ENCODE results near the gene RPL12. TPM values are rescaled to one million over a fixed set of nuclear protein-coding genes. Genes with fewer than 3 reads are reported as not detected.

RPL12 gene
- polyA plus RNA-seq, 1 donor from 2014 or later, result 2,090 TPM

GRCh38 chr9:127437497-127438264 lies 13.5 kb downstream of the RPL12 start:
- no peaks in the 10 kb centered on the region for H3K27me3 Mint-ChIP-seq
- no peak overlapping the region for H3K4me3 Mint-ChIP-seq
- H3K9me3 Mint-ChIP-seq, result no peaks in the 10 kb centered on the region
- no peaks in the 10 kb centered on the region for H3K4me1 Mint-ChIP-seq
- H3K36me3 Mint-ChIP-seq, result peaks cover 16% of the 10 kb centered on the region
- H3K27ac Mint-ChIP-seq, result peak overlapping the region in 1 of 3 donors; percentile 16

GRCh38 chr9:127430415-127430814 lies 20.8 kb downstream of the RPL12 start:
- no peak overlapping the region for H3K27ac Mint-ChIP-seq
- no peaks in the 10 kb centered on the region for H3K9me3 Mint-ChIP-seq
- H3K27me3 Mint-ChIP-seq, result no peaks in the 10 kb centered on the region
- H3K4me3 Mint-ChIP-seq, result peak overlapping the region in 1 of 4 donors; percentile 5
- H3K4me1 Mint-ChIP-seq, result peaks cover 6 to 11% (median 10%) of the 10 kb centered on the region in 3 donors
- peaks cover 5% of the 10 kb centered on the region for H3K36me3 Mint-ChIP-seq

DNA sequence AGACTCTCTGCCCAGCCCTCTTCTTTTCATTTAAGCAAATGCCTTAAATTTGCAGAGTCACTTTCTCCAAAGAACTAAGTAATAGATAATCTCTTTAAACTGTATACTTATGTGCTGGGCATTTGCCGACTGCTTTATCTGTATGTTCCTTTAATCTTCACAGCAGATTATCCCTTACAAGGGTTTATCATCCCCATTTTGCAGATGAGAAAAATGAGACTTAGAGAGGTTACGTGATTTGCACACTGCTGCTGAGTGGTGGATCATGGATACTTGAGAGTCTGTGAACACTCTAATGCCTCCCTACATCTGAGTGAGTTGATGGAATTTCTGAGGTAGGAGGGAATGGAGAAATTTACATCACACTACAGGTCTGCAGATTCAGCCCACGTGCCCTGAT lies 22.9 kb downstream of the RPL12 start:
- peaks cover 21 to 28% (median 25%) of the 10 kb centered on the region in 3 donors for H3K4me1 Mint-ChIP-seq

DNA sequence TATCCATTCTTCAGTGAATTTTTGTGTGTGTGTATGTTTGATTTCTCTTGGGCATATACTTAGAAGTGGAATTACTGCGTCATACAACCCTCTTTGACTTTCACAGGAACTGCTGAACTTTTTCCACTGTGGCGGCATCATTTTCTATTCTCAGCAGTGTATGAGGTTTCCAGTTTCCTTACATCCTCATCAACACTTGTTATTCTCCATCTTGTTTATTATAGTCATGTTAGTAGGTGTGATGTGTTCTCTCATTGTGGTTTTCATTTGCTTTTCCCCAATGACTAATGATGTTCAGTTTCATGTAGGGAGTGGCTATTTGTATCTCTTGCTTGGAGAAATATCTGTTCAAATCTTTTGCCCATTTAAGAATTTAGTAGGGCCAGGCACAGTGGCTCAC lies 24.4 kb downstream of the RPL12 start:
- Mint-ChIP-seq H3K36me3 (peaks cover 5% of the 10 kb centered on the region), H3K4me1 (peaks cover 24 to 35% (median 34%) of the 10 kb centered on the region in 3 donors), H3K27ac (no peak overlapping the region), H3K9me3 (peaks cover 0 to 2% (median 0%) of the 10 kb centered on the region in 3 donors), H3K4me3 (peak overlapping the region in 1 of 4 donors; percentile 99), H3K27me3 (no peaks in the 10 kb centered on the region)

More for the DNA sequence above, 22.9 kb downstream of the RPL12 start:
- H3K27ac Mint-ChIP-seq, result no peak overlapping the region
- no peaks in the 10 kb centered on the region for H3K27me3 Mint-ChIP-seq
- H3K4me3 Mint-ChIP-seq, result peak overlapping the region in 1 of 4 donors; percentile 61
- peaks cover 5% of the 10 kb centered on the region for H3K36me3 Mint-ChIP-seq
- peaks cover 0 to 2% (median 0%) of the 10 kb centered on the region in 3 donors for H3K9me3 Mint-ChIP-seq

GRCh38 chr9:127424676-127424999 lies 26.6 kb downstream of the RPL12 start:
- peak overlapping the region; percentile 98 to 100 (median 99) for H3K4me3 Mint-ChIP-seq
- H3K27ac Mint-ChIP-seq, result peak overlapping the region; percentile 92 to 99 (median 98)
- no peaks in the 10 kb centered on the region for H3K27me3 Mint-ChIP-seq
- no peaks in the 10 kb centered on the region for H3K36me3 Mint-ChIP-seq
- H3K4me1 Mint-ChIP-seq, result peaks cover 22 to 35% (median 33%) of the 10 kb centered on the region in 3 donors
- peaks cover 0 to 2% (median 0%) of the 10 kb centered on the region in 3 donors for H3K9me3 Mint-ChIP-seq

- H3K27me3 Mint-ChIP-seq, result no peaks in the 10 kb centered on the region
- peaks cover 0 to 2% (median 0%) of the 10 kb centered on the region in 3 donors for H3K9me3 Mint-ChIP-seq
- H3K4me3 Mint-ChIP-seq, result peak within 1 kb of the TSS; percentile 98 to 100 (median 99)
- H3K36me3 Mint-ChIP-seq, result no peaks in the 10 kb centered on the region
- H3K4me1 Mint-ChIP-seq, result peaks cover 22 to 35% (median 33%) of the 10 kb centered on the region in 3 donors
- H3K27ac Mint-ChIP-seq, result peak within 1 kb of the TSS; percentile 92 to 99 (median 98)
Observed at GRCh38 chr9:127423934-127424675, 27.1 kb downstream of the RPL12 start, which contains the start of gene ZNF79. ZNF79 (plus strand) TSS chr9:127424382; CDS start chr9:127424788, 406 bp downstream.

DNA sequence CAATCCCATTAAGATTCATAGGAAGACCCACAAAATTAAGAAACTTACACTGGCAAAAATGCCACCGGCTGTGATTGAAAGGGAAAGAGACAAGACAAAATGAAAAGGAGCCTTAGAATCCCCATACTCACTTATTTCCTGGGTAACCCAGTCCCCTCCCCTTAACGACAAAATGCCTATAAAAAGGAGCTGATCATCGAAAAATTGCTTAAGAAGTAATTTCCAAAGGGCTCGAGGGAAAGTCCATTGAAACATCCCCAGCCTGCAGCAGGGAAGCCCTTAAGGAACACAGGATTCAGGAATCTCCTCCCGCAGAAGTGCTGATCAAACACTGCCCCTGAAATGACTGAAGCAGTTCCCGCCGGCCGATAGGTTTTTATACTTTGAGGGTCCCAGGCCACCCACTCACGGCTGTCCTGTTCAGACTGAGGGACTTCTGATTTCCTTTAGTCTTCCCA lies 27.7 kb downstream of the RPL12 start:
- Mint-ChIP-seq H3K4me3 (peak overlapping the region; percentile 98 to 100 (median 99)), H3K27me3 (no peaks in the 10 kb centered on the region), H3K9me3 (peaks cover 0 to 2% (median 0%) of the 10 kb centered on the region in 3 donors), H3K27ac (peak overlapping the region; percentile 92 to 99 (median 98)), H3K36me3 (no peaks in the 10 kb centered on the region), H3K4me1 (peaks cover 24 to 35% (median 33%) of the 10 kb centered on the region in 3 donors)

- H3K9me3 Mint-ChIP-seq, result peaks cover 0 to 2% (median 0%) of the 10 kb centered on the region in 3 donors
- no peaks in the 10 kb centered on the region for H3K36me3 Mint-ChIP-seq
- peak overlapping the region in 3 of 4 donors; percentile 98 to 100 (median 99) for H3K4me3 Mint-ChIP-seq
- H3K27me3 Mint-ChIP-seq, result no peaks in the 10 kb centered on the region
- H3K4me1 Mint-ChIP-seq, result peaks cover 24 to 35% (median 34%) of the 10 kb centered on the region in 3 donors
- H3K27ac Mint-ChIP-seq, result peak overlapping the region in 2 of 3 donors; percentile 77 to 98
Observed at GRCh38 chr9:127422787-127423186, 28.4 kb downstream of the RPL12 start.

DNA sequence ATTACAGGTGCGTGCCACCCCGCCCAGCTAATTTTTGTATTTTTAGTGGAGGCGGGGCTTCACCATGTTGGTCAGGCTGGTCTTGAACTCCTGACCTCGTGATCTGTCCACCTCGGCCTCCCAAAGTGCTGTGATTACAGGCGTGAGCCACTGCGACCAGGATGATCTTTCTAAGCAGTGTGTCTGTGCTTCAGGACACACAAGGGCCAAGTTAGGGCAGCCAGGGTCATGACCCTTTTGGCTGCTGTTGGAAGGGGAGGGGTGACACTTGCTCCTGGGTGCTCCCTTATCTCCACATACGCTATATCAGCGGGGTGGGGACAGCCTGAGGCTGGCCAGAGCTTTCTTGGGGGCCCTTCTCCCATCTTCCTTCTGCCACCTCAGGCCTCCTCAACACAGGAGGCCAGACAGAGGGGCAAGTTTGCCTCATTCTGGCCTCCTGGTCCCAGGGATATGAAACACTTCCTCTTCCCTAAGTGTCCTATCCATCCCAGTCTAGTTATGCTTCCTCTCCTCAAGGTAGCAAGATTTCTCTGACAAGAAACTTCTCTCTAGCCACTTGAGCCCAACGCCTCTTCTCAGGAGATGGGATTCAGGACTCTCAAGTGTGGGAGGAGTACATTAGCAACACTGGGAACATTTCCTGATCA lies 28.9 kb downstream of the RPL12 start:
- Mint-ChIP-seq H3K27ac (peak overlapping the region in 1 of 3 donors; percentile 77), H3K27me3 (no peaks in the 10 kb centered on the region), H3K4me3 (peak overlapping the region in 1 of 4 donors; percentile 99), H3K9me3 (peaks cover 0 to 2% (median 0%) of the 10 kb centered on the region in 3 donors), H3K36me3 (no peaks in the 10 kb centered on the region), H3K4me1 (peaks cover 24 to 35% (median 35%) of the 10 kb centered on the region in 3 donors)

DNA sequence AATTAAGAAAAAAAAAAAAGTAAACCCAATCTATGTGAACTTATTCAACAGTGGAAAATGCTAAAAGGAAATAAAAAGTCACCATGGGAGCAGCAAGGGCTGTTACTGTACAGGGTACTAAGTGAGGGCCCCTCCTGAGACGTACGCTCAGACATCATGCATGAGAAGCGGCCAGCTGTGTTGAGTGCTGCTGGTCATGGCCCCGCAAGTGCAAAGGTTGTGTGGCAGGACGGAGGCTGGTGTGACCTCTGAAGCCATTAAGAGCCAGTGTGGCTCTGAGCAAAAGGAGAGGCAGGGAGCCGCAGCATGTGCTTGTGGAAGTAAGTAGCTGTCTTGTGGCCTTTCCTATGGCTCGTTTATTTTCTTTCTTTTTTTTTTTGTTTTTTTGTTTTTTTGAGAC lies 30.1 kb downstream of the RPL12 start:
- peaks cover 0 to 2% (median 0%) of the 10 kb centered on the region in 3 donors for H3K9me3 Mint-ChIP-seq
- H3K4me3 Mint-ChIP-seq, result no peak overlapping the region
- no peak overlapping the region for H3K27ac Mint-ChIP-seq
- H3K36me3 Mint-ChIP-seq, result no peaks in the 10 kb centered on the region
- H3K4me1 Mint-ChIP-seq, result peaks cover 19 to 29% (median 29%) of the 10 kb centered on the region in 3 donors
- H3K27me3 Mint-ChIP-seq, result no peaks in the 10 kb centered on the region

- Mint-ChIP-seq H3K27ac (peak overlapping the region in 1 of 3 donors; percentile 47), H3K36me3 (no peaks in the 10 kb centered on the region), H3K9me3 (peaks cover 0 to 2% (median 0%) of the 10 kb centered on the region in 3 donors), H3K4me3 (peak overlapping the region in 2 of 4 donors; percentile 50 to 51), H3K27me3 (no peaks in the 10 kb centered on the region), H3K4me1 (peaks cover 12 to 19% (median 18%) of the 10 kb centered on the region in 3 donors)
Observed at GRCh38 chr9:127419348-127419747, 31.9 kb downstream of the RPL12 start.

DNA sequence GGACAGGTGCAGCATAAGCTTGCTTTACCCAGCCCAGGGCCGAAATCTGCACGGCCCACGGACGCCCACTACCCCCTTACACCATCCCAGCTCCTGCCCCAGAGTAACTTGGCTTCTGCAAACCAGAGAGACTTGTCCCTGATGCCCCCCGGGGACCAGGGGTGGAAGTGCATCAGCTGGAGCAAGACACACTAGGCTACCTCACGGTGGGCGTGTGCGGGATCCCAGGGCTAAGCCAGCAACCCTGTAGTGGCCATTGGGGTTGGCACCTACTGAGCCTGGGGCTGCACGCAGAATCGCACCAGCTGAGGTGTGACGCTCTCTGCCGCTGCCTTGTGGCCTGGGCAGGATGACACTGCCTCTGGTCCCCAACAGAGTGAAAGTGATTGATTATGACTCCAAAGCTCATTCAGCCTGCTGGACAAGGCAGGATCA lies 33.2 kb downstream of the RPL12 start:
- Mint-ChIP-seq H3K4me1 (peaks cover 5 to 7% (median 7%) of the 10 kb centered on the region in 3 donors), H3K27ac (peak overlapping the region in 1 of 3 donors; percentile 13), H3K9me3 (no peaks in the 10 kb centered on the region), H3K4me3 (peak overlapping the region in 2 of 4 donors; percentile 5 to 68), H3K36me3 (no peaks in the 10 kb centered on the region), H3K27me3 (no peaks in the 10 kb centered on the region)

- H3K4me3 Mint-ChIP-seq, result peak overlapping the region in 2 of 4 donors; percentile 5 to 23
Observed at GRCh38 chr9:127417131-127418036, 33.8 kb downstream of the RPL12 start.

More at GRCh38 chr9:127417131-127418036, 33.8 kb downstream of the RPL12 start:
- Mint-ChIP-seq H3K27me3 (no peaks in the 10 kb centered on the region), H3K4me1 (peaks cover under 1 to 4% (median 3%) of the 10 kb centered on the region in 3 donors), H3K9me3 (no peaks in the 10 kb centered on the region), H3K36me3 (no peaks in the 10 kb centered on the region), H3K27ac (no peak overlapping the region)
